Right lobe of liver (tissue), 4 donors: ENCODE results near the gene ERFE.
"Not testable (repeated sequence)": the region's sequence is repeated elsewhere in the genome, so short reads cannot be mapped to it uniquely, and the experiment has no call there.

ENCODE experiments used
- CTCF ChIP-seq, 4 donors: fragments of 200-600 bp in 3 of 4; fragments of 450-650 bp in 1 of 4; IDR thresholded peaks; one replicate each; pipeline versions ENCODE4 v1.5.1 to v1.8.0; 2016 to 2022; ENCODE audit warnings: antibody characterized with exemption in 4 of 4, mild to moderate bottlenecking in 2 of 4
- POLR2A ChIP-seq: fragments of 450-650 bp; IDR thresholded peaks from one replicate; pipeline ENCODE4 v1.6.1; 2017; ENCODE audit warnings: antibody characterized with exemption, mild to moderate bottlenecking
- donor health status: DM: no; HTN: no; CAD: no.
- donor health status: DM: no; HTN: no; CAD: no.
- donor health status: DM: no; HTN: yes; CAD: no.

DNA sequence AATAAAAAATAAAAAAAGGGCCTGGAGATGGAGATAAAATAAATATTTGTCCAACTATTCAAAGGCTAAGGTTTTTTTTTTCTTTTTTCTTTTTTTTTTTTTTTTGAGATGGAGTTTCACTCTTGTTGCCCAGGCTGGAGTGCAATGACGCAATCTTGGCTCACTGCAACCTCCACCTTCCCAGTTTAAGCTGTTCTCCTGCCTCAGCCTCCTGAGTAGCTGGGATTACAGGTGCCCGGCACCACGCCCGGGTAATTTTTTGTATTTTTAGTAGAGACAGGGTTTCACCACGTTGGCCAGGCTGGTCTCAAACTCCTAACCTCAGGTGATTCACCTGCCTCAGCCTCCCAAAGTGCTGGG is 12.3 kb downstream of the ERFE start:
- not testable (repeated sequence) for TF ChIP-seq CTCF (IDR thresholded peaks at IDR 0.05); POLR2A
